Activated naive CD4-positive, alpha-beta T cell treated with anti-CD3 and anti-CD28 coated beads, Interleukin-2, amount 10 ng/mL, durations not matched to agents 7 days and 5 days (primary cell): ENCODE measurements around the gene SLC26A1.

Experiments
- CTCF ChIA-PET: fragments of 350-600 bp; sonication (Branson Sonifier 250); formaldehyde crosslinking; loops from one replicate; lab custom pipeline; 2021; ENCODE audit warnings: antibody characterized with exemption; lab: Charles Lee
- DNase-seq: peaks from one replicate; pipeline ENCODE4 v3.0.0-alpha.2; 2020
- H3K27ac Mint-ChIP-seq: one replicate; pipeline ENCODE4 v1.8.0; 2021; ENCODE audit warnings: mild to moderate bottlenecking, moderate library complexity, mixed read lengths
- H3K27me3 Mint-ChIP-seq: one replicate; pipeline ENCODE4 v1.8.0; 2021; ENCODE audit warnings: mild to moderate bottlenecking, mixed read lengths
- H3K36me3 Mint-ChIP-seq: one replicate; pipeline ENCODE4 v1.8.0; 2021; ENCODE audit warnings: mixed read lengths
- H3K4me1 Mint-ChIP-seq: one replicate; pipeline ENCODE4 v1.8.0; 2021; ENCODE audit warnings: mixed read lengths
- H3K4me3 Mint-ChIP-seq: one replicate; pipeline ENCODE4 v1.8.0; 2021; ENCODE audit warnings: mild to moderate bottlenecking, moderate library complexity, mixed read lengths
- H3K9me3 Mint-ChIP-seq: one replicate; pipeline ENCODE4 v1.8.0; 2021; ENCODE audit warnings: mixed read lengths

SLC26A1 gene

DNA sequence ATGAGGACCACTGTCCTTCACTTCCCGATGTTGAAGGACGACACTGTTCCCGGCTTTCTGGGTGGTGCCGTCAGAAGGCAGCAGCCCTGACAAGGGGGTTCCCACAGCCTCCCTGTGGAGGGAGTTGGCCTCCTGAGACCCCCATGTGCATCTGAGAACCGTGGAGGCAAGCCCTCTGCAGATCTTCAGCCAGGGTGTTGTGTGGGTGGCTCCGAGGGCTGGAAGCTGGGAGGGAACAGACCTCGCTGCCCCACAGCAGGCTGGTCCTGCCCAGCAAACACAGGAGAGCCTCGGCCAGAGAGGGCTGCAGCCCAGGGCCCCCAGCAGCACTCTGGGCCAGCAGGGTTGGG lies 36.0 kb downstream of the SLC26A1 start:
- Mint-ChIP-seq H3K9me3 (no peaks in the 10 kb centered on the region), H3K36me3 (peaks cover 5% of the 10 kb centered on the region), H3K27me3 (no peaks in the 10 kb centered on the region), H3K27ac (no peak overlapping the region), H3K4me3 (no peak overlapping the region), H3K4me1 (no peaks in the 10 kb centered on the region)
- no peak for DNase-seq
- CTCF ChIA-PET, result no interaction called here

DNA sequence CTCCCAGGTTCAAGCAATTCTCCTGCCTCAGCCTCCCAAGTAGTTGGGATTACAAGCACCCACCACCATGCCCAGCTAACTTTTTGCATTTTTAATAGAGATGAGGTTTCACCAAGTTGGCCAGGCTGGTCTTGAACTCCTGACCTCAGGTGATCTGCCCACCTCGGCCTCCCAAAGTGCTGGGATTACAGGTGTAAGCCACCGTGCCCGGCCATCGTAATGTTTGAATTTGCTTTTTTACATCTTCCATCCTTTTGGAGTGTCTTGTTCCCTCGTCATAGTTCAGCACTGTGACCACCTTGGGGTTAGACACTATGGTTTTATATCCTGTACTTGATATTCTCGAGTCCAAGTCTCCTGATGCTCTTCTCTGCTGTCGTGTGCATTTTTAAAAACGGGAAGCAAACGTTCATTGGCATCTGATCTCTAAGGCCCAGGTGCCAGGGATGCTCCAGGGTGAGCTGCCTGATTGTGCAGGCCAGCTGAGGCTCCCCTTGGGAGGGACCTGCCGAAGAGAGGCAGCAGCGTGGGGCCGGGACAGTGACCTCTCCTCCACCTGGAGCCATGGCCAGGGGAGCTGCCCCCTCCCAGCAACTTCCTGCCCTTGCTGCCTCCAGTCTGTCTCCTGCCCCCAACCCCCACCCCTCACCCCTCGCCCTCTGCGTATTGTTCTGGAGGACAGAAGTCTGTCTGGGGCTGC lies 36.5 kb downstream of the SLC26A1 start:
- no peaks in the 10 kb centered on the region for H3K27me3 Mint-ChIP-seq
- CTCF ChIA-PET, result no interaction called here
- no peak for DNase-seq
- H3K4me1 Mint-ChIP-seq, result no peaks in the 10 kb centered on the region
- no peak overlapping the region for H3K27ac Mint-ChIP-seq
- peaks cover 3% of the 10 kb centered on the region for H3K36me3 Mint-ChIP-seq
- H3K4me3 Mint-ChIP-seq, result no peak overlapping the region
- H3K9me3 Mint-ChIP-seq, result no peaks in the 10 kb centered on the region

DNA sequence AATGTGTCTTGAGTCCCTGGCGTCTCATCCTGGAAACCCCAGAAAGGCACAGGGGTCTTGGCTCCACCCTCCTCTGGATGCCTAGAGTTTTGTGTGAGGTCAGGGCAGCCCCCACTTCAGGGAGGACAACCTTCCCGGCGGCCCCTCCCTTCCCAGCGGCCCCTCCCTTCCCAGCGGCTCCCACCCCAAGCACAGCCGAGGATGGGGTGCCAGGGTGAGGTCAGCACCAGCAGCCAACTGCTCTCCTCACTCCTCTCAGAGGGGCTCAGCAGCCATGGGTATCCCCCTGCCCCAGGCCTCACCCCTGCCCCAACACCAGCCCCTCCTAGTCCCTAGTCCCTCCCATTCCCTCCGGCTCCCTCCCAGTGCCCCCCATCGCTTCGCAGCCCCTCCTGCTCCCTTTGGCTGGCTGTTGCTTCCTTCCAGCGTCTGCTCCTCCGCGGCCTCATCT lies 37.2 kb downstream of the SLC26A1 start:
- Mint-ChIP-seq H3K36me3 (peaks cover 3% of the 10 kb centered on the region), H3K27ac (no peak overlapping the region), H3K4me3 (no peak overlapping the region), H3K9me3 (no peaks in the 10 kb centered on the region), H3K4me1 (no peaks in the 10 kb centered on the region), H3K27me3 (no peaks in the 10 kb centered on the region)
- DNase-seq, result no peak
- CTCF ChIA-PET, result no interaction called here

DNA sequence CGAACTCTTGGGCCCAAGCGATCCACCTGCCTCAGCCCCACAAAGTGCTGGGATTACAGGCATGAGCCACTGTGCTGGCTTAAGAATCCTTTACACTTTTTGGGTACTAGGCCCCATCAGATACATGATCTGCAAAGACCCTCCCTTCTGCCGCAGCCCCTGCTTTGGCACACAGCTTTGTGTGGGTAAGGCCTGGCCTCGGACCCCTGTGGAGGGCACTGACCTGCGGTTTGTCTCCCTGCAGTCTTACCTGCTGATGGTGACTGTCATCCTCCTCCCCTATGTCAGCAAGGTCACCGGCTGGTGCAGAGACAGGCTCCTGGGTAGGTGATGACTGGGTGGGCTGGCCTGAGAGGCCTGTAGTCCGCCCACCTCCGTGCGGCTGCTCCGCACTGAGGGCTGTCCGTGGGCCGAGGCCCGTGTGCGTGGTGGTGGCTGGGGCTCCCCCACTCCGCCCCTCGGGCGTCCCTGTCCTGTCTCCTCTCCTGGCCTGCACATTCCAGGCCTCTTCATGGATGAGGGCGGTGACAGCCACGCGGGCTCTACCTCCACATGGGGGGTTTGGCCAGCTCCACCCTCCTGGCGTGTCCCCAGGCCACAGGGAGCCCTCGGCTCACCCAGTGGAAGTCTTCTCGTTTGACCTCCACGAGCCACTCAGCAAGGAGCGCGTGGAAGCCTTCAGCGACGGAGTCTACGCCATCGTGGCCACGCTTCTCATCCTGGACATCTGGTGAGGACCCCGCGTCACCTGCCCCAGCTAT lies 37.9 kb downstream of the SLC26A1 start:
- Mint-ChIP-seq H3K36me3 (peaks cover 3% of the 10 kb centered on the region), H3K4me1 (no peaks in the 10 kb centered on the region), H3K27ac (no peak overlapping the region), H3K9me3 (no peaks in the 10 kb centered on the region), H3K27me3 (no peaks in the 10 kb centered on the region), H3K4me3 (no peak overlapping the region)
- DNase-seq, result no peak
- CTCF ChIA-PET, result interaction anchor here (0.7 kb wide), 1 partner anchor 175 kb away, joined by 3 read pairs; no protein-coding TSS in a partner anchor

DNA sequence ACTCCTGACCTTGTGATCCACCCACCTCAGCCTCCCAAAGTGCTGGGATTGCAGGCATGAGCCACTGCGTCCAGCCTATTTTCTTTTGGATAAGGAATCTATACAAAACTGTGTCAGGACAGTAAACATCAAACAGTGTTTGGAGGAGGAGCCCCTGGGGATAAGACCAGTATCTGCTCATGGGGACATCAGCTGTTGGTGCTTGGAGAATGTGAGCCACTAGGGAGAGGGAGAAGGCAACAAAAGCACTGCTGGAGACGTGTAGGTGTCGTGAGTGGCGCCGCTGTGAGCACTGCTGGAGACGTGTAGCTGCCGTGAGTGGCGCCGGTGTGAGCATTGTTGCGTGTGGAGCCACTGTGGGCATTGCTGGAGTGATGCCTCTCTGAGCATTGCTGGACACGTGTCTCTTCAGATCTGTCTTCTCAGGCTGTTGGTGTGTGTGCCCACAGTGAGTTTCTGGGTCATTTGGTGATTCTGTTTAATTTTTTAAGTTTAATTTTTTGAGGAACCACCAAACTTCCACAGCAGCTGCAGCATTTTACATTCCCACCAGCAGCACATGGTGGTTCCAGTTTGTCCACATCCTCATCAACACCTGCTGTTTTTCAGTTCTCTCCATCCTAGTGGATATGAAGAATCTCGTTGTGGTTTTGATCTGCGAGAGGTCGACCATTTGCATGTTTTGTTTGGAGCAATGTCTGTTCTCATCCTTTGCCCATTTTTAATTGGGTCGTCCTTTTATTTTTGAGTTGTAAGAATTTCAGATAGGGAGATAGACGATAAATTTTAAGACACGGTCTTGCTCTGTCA lies 38.8 kb downstream of the SLC26A1 start:
- DNase-seq, result no peak
- Mint-ChIP-seq H3K27ac (no peak overlapping the region), H3K4me1 (no peaks in the 10 kb centered on the region), H3K36me3 (peaks cover 3% of the 10 kb centered on the region), H3K27me3 (no peaks in the 10 kb centered on the region), H3K4me3 (no peak overlapping the region), H3K9me3 (no peaks in the 10 kb centered on the region)
- CTCF ChIA-PET, result interaction anchor here (0.7 kb wide), 1 partner anchor 176 kb away, joined by 3 read pairs; no protein-coding TSS in a partner anchor

DNA sequence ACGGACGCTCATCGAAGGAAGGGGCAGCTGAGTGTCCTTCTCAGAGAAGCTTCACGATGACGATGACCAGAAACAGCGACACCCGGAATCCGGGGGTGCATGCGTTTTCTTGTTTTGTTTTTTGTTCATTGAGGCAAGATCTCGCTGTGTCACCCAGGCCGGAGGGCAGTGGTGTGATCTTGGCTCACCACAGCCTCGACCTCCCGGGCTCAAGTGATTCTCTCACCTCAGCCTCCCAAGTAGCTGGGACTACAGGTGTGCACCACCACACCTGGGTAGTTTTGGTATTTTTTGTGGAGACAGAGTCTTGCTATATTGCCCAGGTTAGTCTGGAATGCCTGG lies 39.7 kb downstream of the SLC26A1 start:
- Mint-ChIP-seq H3K27me3 (no peaks in the 10 kb centered on the region), H3K36me3 (no peaks in the 10 kb centered on the region), H3K4me1 (no peaks in the 10 kb centered on the region), H3K27ac (no peak overlapping the region), H3K9me3 (no peaks in the 10 kb centered on the region), H3K4me3 (no peak overlapping the region)
- CTCF ChIA-PET, result no interaction called here
- no peak for DNase-seq

DNA sequence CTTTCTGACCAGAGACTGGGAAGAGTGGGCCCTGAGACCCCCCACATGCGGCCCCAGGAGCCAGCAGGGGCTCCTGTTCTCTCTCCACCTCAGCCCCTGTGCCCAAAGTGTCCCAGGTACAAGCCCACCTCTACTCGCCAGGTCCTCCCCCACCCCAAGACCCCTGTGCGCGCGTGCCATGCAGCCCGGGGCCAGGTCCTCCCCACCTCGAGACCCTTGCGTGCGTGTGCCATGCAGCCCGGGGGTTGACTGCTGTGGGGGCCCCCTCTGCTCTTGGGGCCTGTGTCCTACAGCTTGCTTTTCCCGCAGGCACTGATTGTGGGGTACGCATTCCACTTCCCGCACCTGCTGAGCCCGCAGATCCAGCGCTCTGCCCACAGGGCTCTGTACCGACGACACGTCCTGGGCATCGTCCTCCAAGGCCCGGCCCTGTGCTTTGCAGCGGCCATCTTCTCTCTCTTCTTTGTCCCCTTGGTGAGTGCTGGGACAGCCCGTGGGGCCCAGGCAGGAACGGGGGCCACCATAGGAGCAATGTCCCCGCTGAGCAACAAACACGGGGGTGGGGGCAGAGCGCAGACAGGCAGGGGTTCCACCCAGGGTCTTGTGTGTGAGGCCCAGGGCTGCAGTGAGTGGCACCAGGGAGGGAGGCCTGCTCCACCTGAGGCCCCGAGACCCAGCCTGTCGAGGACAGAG lies 40.2 kb downstream of the SLC26A1 start:
- no peak for DNase-seq
- Mint-ChIP-seq H3K9me3 (no peaks in the 10 kb centered on the region), H3K4me3 (no peak overlapping the region), H3K36me3 (no peaks in the 10 kb centered on the region), H3K27me3 (no peaks in the 10 kb centered on the region), H3K4me1 (no peaks in the 10 kb centered on the region), H3K27ac (no peak overlapping the region)
- CTCF ChIA-PET, result no interaction called here

DNA sequence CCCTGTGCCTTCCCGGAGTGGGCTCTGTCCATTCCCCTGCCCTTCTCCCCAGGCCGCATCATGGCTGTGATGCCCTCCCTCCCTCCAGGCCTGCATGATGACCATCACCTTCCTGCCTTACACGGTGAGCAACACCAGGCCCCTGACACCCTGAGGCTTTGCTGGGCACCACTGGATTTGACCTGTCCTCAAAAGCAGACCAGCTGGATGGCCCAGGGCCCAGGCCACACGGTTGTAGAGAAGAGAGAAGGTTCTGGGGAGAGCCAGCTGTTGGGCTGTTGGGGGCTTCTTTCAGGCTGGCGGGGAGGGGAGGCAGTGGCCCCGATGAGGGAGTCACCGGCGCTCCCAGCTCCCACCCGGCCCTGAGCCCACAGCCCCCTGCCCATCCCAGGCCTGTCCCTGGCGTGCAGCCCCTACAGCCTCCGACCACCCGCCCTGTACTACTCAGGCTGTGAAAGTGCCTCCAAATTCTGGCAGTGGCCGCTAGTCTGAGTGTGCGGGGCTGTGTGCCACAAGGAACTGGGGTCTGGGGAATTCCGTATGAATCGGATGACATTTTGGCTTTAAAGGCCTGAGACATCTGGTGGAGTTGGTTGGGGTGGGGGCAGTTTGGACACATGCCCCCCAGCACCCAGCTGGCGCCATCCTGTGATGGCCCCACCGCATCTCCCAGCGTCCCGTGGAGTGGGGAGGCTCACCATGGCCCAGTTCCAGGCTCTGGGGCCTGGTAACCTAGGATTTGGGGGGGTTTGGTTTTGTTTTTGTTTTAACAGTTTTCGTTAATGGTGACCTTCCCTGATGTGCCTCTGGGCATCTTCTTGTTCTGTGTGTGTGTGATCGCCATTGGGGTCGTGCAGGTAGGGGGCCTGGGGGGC lies 41.4 kb downstream of the SLC26A1 start:
- Mint-ChIP-seq H3K27me3 (peaks cover 6% of the 10 kb centered on the region), H3K9me3 (no peaks in the 10 kb centered on the region), H3K4me3 (no peak overlapping the region), H3K27ac (no peak overlapping the region), H3K36me3 (no peaks in the 10 kb centered on the region), H3K4me1 (no peaks in the 10 kb centered on the region)
- CTCF ChIA-PET, result no interaction called here
- DNase-seq, result no peak

DNA sequence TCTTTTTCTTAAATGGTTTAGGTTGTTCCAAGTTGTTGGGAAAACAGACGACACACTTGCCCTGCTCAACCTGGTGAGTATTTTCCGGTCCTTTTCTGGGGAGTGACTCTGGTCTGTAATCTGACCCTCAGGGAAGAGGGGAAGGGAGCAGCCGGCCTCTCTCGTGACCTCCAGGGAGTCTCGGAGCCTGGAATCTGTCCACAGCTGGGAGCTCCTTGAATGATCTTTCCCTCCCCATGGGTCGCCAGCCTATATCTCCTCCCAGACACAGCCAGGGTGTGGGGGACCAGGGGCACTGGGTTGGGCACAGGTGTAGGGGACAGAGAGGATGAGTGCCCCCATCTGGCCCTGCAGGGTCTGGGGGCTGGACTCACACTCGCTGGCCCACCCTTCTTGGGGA lies 42.0 kb downstream of the SLC26A1 start:
- no peaks in the 10 kb centered on the region for H3K36me3 Mint-ChIP-seq
- no peak overlapping the region for H3K4me3 Mint-ChIP-seq
- H3K4me1 Mint-ChIP-seq, result no peaks in the 10 kb centered on the region
- peaks cover 10% of the 10 kb centered on the region for H3K27me3 Mint-ChIP-seq
- DNase-seq, result no peak
- H3K9me3 Mint-ChIP-seq, result no peaks in the 10 kb centered on the region
- H3K27ac Mint-ChIP-seq, result no peak overlapping the region
- CTCF ChIA-PET, result no interaction called here

DNA sequence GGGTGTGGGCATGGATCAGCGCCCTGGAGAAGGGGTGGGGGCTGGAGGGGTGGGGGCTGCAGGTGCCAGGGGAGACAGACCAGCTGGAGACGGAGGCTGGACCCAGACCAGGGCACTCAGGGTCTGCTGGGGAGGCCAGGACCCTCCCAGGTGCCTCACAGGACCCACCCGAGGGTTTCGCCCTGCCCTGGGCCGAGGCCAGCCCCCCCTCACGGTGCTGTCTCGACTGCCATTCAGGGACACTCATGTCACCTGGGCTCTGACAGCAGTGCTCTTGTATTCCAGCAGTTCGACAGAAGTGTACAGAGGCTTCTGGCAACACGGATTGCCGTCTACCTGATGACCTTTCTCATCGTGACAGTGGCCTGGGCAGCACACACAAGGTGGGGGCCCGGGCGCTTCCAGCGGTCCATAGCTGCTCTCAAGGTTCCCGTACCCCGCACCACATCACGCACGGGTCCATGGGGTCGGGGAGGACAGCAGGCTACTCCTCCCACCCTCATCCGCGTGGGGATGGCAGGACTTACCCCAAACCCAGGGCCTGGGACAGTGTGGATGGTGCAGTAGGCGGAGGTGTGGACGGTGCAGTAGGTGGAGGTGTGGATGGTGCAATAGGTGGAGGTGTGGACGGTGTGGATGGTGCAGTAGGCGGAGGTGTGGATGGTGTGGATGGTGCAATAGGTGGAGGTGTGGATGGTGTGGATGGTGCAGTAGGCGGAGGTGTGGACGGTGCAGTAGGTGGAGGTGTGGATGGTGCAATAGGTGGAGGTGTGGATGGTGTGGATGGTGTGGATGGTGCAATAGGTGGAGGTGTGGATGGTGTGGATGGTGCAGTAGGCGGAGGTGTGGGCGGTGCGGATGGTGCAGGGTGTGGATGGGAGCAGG lies 42.8 kb downstream of the SLC26A1 start:
- no peak for DNase-seq
- H3K9me3 Mint-ChIP-seq, result no peaks in the 10 kb centered on the region
- H3K4me1 Mint-ChIP-seq, result no peaks in the 10 kb centered on the region
- CTCF ChIA-PET, result no interaction called here
- no peaks in the 10 kb centered on the region for H3K36me3 Mint-ChIP-seq
- H3K27me3 Mint-ChIP-seq, result peaks cover 18% of the 10 kb centered on the region
- no peak overlapping the region for H3K4me3 Mint-ChIP-seq
- no peak overlapping the region for H3K27ac Mint-ChIP-seq

DNA sequence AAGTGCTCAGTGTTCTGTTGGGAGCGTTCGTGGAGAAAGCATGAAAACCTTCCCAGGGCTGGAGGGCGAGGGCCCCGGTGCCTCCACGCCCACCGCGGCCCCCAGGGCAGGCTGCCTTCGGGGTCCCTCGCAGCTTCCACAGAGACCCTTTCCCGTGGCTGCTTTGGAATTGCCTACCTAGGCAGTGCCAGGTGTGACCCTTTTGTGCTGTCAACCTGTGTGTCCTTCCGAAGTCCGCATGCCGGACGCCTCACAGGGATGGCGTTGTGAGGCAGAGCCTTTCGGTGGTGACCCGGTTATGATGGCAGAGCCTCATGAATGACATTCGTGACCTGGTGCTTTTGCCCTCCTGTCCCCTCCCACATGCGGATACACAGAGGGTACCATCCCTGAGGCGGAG lies 43.5 kb downstream of the SLC26A1 start:
- peaks cover 18% of the 10 kb centered on the region for H3K27me3 Mint-ChIP-seq
- no peak for DNase-seq
- H3K27ac Mint-ChIP-seq, result no peak overlapping the region
- CTCF ChIA-PET, result no interaction called here
- no peak overlapping the region for H3K4me3 Mint-ChIP-seq
- H3K36me3 Mint-ChIP-seq, result no peaks in the 10 kb centered on the region
- no peaks in the 10 kb centered on the region for H3K9me3 Mint-ChIP-seq
- no peaks in the 10 kb centered on the region for H3K4me1 Mint-ChIP-seq

DNA sequence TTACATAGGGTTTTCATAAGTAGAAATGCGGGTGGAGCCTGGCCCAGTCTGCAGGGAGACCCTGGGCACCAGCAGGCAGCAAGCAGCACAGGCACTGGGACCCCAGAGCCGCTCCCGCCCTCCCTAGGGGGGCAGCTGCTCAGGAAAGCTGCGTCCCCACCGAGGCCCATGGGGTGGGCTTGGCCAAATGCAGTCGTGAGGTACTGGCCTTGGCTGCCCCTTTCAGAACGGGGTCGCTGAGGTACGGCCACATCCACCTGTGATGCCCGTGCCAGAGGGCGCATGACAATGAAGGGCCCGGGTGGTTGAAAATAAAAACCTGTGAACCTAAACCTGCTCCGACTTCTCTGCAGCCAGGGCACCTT lies 44.3 kb downstream of the SLC26A1 start:
- CTCF ChIA-PET, result no interaction called here
- H3K36me3 Mint-ChIP-seq, result no peaks in the 10 kb centered on the region
- DNase-seq, result no peak
- H3K4me3 Mint-ChIP-seq, result no peak overlapping the region
- no peaks in the 10 kb centered on the region for H3K4me1 Mint-ChIP-seq
- no peaks in the 10 kb centered on the region for H3K9me3 Mint-ChIP-seq
- peaks cover 18% of the 10 kb centered on the region for H3K27me3 Mint-ChIP-seq
- no peak overlapping the region for H3K27ac Mint-ChIP-seq
